Keratinocyte (primary cell): ENCODE results near the gene YWHAE. TPM values are rescaled to one million over a fixed set of nuclear protein-coding genes. Genes with fewer than 3 reads are reported as not detected.

ENCODE experiments used
- DNase-seq: peaks from one replicate; pipeline ENCODE4 v3.0.0-alpha.2; 2011; ENCODE audit warnings: low read depth, missing footprints, low spot score
- FAIRE-seq: peaks from 2 replicates; lab custom pipeline; 2011; peaks lifted over from hg19 to GRCh38; lab: Jason Lieb, UNC
- H2AFZ ChIP-seq: 2 replicates; pipeline ENCODE4 v1.6.0; 2012; ENCODE audit warnings: low read length, control low read depth, inconsistent platforms; ENCODE audit not compliant: control insufficient read depth
- H3K27ac ChIP-seq: 2 replicates; pipeline ENCODE4 v1.5.1; 2011; ENCODE audit warnings: low read length; ENCODE audit not compliant: control insufficient read depth, insufficient read depth
- H3K27me3 ChIP-seq: 3 replicates; pipeline ENCODE4 v1.6.0; 2011; ENCODE audit warnings: low read length; ENCODE audit not compliant: control insufficient read depth, insufficient read depth; ENCODE audit errors: extremely low read depth
- H3K36me3 ChIP-seq, 2 experiments: 2 replicates in 1 of 2; 3 replicates in 1 of 2; pipeline ENCODE4 v1.5.1; 2011; ENCODE audit warnings: low read length in 2 of 2, mild to moderate bottlenecking in 1 of 2; ENCODE audit not compliant: control insufficient read depth in 2 of 2, insufficient read depth in 2 of 2; ENCODE audit errors: extremely low read depth in 1 of 2
- H3K4me1 ChIP-seq: 3 replicates; pipeline ENCODE4 v1.5.1; 2011; ENCODE audit warnings: low read length; ENCODE audit not compliant: control insufficient read depth, insufficient read depth; ENCODE audit errors: extremely low read depth
- H3K4me2 ChIP-seq: 3 replicates; pipeline ENCODE4 v1.6.0; 2011; ENCODE audit warnings: low read depth, low read length; ENCODE audit not compliant: control insufficient read depth, insufficient read depth; ENCODE audit errors: extremely low read depth
- H3K4me3 ChIP-seq, 3 experiments: fragments of 200-600 bp in 1 of 3; sonication (generic) in 1 of 3; 2 replicates in 2 of 3; 3 replicates in 1 of 3; pipeline ENCODE4 v1.5.1; 2011 to 2016; ENCODE audit warnings: low read length in 3 of 3, mild to moderate bottlenecking in 3 of 3, control low read depth in 2 of 3, inconsistent platforms in 1 of 3, low read depth in 1 of 3, mixed read lengths in 1 of 3, mixed run types in 1 of 3, moderate library complexity in 1 of 3; ENCODE audit not compliant: control insufficient read depth in 2 of 3, insufficient read depth in 2 of 3; ENCODE audit errors: extremely low read depth in 1 of 3
- H3K79me2 ChIP-seq: 2 replicates; pipeline ENCODE4 v1.6.0; 2012; ENCODE audit warnings: low read length; ENCODE audit not compliant: control insufficient read depth, insufficient read depth
- H3K9ac ChIP-seq: 3 replicates; pipeline ENCODE4 v1.6.0; 2011; ENCODE audit warnings: low read length; ENCODE audit not compliant: control insufficient read depth, insufficient read depth; ENCODE audit errors: extremely low read depth
- H3K9me1 ChIP-seq: 3 replicates; pipeline ENCODE4 v1.6.0; 2011; ENCODE audit warnings: low read length; ENCODE audit not compliant: control insufficient read depth, insufficient read depth; ENCODE audit errors: extremely low read depth
- H3K9me3 ChIP-seq: 2 replicates; pipeline ENCODE4 v1.5.1; 2012; ENCODE audit warnings: low read depth, low read length; ENCODE audit not compliant: control insufficient read depth
- H4K20me1 ChIP-seq: 3 replicates; pipeline ENCODE4 v1.6.0; 2011; ENCODE audit warnings: low read length; ENCODE audit not compliant: control insufficient read depth, insufficient read depth; ENCODE audit errors: extremely low read depth
- EZH2 ChIP-seq: IDR thresholded peaks from one replicate; pipeline ENCODE4 v1.6.1; 2012; ENCODE audit warnings: inconsistent platforms, mild to moderate bottlenecking, low read length, moderate library complexity
- dilution Hi-C: fragments of 300-500 bp; cut with MboI; formaldehyde crosslinking; loops from one replicate; pipeline ENCODE4 v1.7.0; 2020; ENCODE audit warnings: low sequenced_read_pairs; ENCODE audit not compliant: extremely low pct_ligation_motif_present
- polyA plus RNA-seq, 5 experiments: library from polyadenylated mRNA; depleted of rRNA in 3 of 5; stranded (reverse) in 3 of 5; stranded (forward) in 1 of 5; unstranded in 1 of 5; fragments of >200 nt; gene quantifications; 1 replicate in 1 of 5; 2 replicates in 3 of 5; 3 replicates in 1 of 5; pipeline versions ENCODE4 v1.2.1 to v1.2.3, GENCODE V29; 2011 to 2012; ENCODE audit warnings: missing spikeins in 2 of 5, low read depth in 1 of 5, low replicate concordance in 1 of 5
- TF ChIP-seq, protein P1 (sequence below), 3 experiments: IDR thresholded peaks in 1 of 3; conservative IDR thresholded peaks in 1 of 3; optimal IDR thresholded peaks in 1 of 3; 2 replicates in 2 of 3; 3 replicates in 1 of 3; pipeline versions ENCODE3 to v1.5.1; 2011; ENCODE audit warnings: low read length in 3 of 3, mild to moderate bottlenecking in 3 of 3, moderate library complexity in 2 of 3, control low read depth in 1 of 3, inconsistent platforms in 1 of 3; ENCODE audit not compliant: insufficient read depth in 2 of 3; ENCODE audit errors: extremely low read depth in 1 of 3

YWHAE gene
- polyA plus RNA-seq, 1 donor (not counting 4 experiments of a cell fraction or from before 2014, with no cell fraction given) = 739 TPM

DNA sequence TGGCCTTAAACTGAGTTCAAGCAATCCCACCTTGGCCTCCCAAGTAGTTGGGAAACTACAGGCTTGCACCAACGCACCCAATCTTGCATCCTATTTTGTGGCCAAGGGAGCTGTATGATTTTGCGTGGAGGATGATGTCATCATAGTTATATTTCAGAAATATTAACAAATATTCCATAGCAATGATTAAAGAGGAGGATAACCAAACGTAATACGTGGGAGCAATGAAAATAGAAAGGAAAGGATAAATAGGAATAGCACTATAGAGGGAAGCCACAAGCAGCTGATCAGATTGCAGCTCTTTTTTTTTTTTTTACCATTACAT, 2.2 kb upstream of the YWHAE start:
- peaks cover 28% of the 10 kb centered on the region for H3K79me2 ChIP-seq
- no peak for FAIRE-seq
- peaks cover under 1% of the 10 kb centered on the region for H3K9me1 ChIP-seq
- H3K27me3 ChIP-seq = no peaks in the 10 kb centered on the region
- no peaks in the 10 kb centered on the region for H3K9me3 ChIP-seq
- peaks cover 10% of the 10 kb centered on the region for H3K4me1 ChIP-seq
- DNase-seq = no peak
- H3K4me3 ChIP-seq = no peak overlapping the region
- H3K27ac ChIP-seq = no peak overlapping the region
- no peak overlapping the region for H3K4me2 ChIP-seq
- H4K20me1 ChIP-seq = peaks cover 15% of the 10 kb centered on the region
- peaks cover 0 to 11% of the 10 kb centered on the region in 2 experiments for H3K36me3 ChIP-seq
- dilution Hi-C loops = no loop called here
- H3K9ac ChIP-seq = no peak overlapping the region
- H2AFZ ChIP-seq = no peak overlapping the region
- TF ChIP-seq, protein P1, sequence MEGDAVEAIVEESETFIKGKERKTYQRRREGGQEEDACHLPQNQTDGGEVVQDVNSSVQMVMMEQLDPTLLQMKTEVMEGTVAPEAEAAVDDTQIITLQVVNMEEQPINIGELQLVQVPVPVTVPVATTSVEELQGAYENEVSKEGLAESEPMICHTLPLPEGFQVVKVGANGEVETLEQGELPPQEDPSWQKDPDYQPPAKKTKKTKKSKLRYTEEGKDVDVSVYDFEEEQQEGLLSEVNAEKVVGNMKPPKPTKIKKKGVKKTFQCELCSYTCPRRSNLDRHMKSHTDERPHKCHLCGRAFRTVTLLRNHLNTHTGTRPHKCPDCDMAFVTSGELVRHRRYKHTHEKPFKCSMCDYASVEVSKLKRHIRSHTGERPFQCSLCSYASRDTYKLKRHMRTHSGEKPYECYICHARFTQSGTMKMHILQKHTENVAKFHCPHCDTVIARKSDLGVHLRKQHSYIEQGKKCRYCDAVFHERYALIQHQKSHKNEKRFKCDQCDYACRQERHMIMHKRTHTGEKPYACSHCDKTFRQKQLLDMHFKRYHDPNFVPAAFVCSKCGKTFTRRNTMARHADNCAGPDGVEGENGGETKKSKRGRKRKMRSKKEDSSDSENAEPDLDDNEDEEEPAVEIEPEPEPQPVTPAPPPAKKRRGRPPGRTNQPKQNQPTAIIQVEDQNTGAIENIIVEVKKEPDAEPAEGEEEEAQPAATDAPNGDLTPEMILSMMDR (optimal IDR thresholded peaks at IDR 0.05 in 1 of 3, IDR thresholded peaks at IDR 0.05 in 1 of 3, conservative IDR thresholded peaks at IDR 0.05 in 1 of 3; ENCODE audit: extremely low read depth in 1 of 3, insufficient read depth in 2 of 3, low read length in 3 of 3) = no peak
- no peak for TF ChIP-seq EZH2

- Histone ChIP-seq H3K4me2 (peak overlapping the region; percentile 99), H3K4me1 (peaks cover 14% of the 10 kb centered on the region), H3K9me3 (no peaks in the 10 kb centered on the region), H3K9me1 (peaks cover 4% of the 10 kb centered on the region), H3K79me2 (peaks cover 59% of the 10 kb centered on the region), H3K27me3 (no peaks in the 10 kb centered on the region), H3K4me3 (peak overlapping the region; percentile 98 to 99 (median 99)), H3K27ac (peak overlapping the region; percentile 93), H4K20me1 (peaks cover 41% of the 10 kb centered on the region), H3K9ac (peak overlapping the region; percentile 95), H2AFZ (no peak overlapping the region), H3K36me3 (peaks cover 2 to 28% of the 10 kb centered on the region in 2 experiments)
- no peak for TF ChIP-seq EZH2
- TF ChIP-seq, protein P1 (optimal IDR thresholded peaks at IDR 0.05 in 1 of 3, IDR thresholded peaks at IDR 0.05 in 1 of 3, conservative IDR thresholded peaks at IDR 0.05 in 1 of 3; ENCODE audit: extremely low read depth in 1 of 3, insufficient read depth in 2 of 3, low read length in 3 of 3) = no peak
- dilution Hi-C loops = no loop called here
- no peak for DNase-seq
- FAIRE-seq = no peak
Observed at GRCh38 chr17:1398931-1399678, 917 bp downstream of the YWHAE start.
